GM18868 (cell line): ENCODE results near the gene LENG9.
"Not testable (repeated sequence)": the region's sequence is repeated elsewhere in the genome, so short reads cannot be mapped to it uniquely, and the experiment has no call there.

Source experiments
- ATAC-seq: cut with Tn5 transposase; IDR thresholded peaks from one replicate; pipeline ENCODE4 v1.9.1; 2021; ENCODE audit warnings: mild to moderate bottlenecking, moderate library complexity; ENCODE audit not compliant: unreplicated experiment

The LENG9 gene

GRCh38 chr19:54459282-54460229 lies 4.0 kb downstream of the LENG9 start:
- ATAC-seq = no peak

DNA sequence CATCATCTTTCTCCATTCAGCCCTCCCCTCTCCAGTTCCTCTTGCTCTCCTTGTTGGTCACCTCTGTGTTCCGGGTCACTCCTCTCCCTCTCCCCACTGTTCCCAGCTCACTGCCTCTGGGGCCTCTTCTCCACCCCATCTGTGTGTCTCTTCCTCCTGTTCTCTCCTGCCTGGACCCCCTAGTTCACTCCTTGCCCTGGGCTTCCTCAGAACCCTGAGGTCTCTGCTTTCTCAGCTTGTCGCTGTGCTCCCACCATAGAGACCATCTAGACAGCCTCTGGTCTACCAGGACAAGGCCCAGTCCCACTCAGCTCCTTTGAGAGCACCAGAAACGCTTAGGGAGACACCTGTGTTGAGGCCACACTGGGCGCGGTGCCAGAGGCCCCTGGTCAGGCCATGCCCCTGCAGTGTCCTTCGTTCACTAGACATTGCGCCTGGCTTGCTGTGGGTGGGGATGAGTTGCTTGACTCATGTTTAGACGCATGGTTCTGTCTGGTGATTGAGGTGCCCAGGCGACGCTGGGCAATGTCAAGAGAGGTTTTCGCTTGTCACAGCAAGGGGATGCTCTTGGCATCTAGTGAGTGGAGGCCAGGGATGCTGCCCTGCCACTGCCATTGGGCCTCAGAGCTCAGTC lies 4.8 kb downstream of the LENG9 start:
- ATAC-seq = no peak

DNA sequence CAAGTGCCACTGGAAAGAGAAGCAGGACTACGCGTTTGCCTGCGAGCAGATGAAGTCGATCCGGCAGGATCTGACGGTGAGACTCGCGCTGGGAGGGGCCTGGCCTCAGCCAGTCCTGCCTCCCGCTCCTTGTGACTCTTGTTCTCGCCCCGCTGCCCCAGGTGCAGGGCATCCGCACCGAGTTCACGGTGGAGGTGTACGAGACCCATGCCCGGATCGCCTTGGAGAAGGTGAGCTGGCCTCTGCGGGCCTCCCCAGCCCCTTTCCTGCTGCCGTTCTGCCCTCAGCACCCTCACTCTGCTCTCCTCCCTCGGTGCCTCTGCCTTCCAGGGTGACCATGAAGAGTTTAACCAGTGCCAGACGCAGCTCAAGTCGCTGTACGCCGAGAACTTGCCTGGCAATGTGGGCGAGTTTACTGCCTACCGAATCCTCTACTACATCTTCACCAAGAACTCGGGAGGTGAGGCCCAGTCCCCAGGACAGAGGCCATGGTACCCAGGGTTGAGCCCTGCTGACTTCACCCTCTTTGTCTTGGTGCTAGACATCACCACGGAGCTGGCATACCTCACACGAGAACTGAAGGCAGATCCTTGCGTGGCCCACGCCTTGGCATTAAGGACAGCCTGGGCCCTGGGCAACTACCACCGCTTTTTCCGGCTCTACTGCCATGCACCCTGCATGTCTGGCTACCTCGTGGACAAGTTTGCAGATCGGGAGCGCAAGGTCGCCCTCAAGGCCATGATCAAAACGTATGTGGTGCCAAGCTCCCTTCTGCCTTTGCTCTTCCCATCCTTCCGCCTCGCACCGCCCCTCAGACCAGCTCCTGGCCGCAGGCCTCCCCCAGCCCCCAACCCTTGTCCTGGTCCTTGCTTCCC lies 5.6 kb downstream of the LENG9 start:
- no peak for ATAC-seq

DNA sequence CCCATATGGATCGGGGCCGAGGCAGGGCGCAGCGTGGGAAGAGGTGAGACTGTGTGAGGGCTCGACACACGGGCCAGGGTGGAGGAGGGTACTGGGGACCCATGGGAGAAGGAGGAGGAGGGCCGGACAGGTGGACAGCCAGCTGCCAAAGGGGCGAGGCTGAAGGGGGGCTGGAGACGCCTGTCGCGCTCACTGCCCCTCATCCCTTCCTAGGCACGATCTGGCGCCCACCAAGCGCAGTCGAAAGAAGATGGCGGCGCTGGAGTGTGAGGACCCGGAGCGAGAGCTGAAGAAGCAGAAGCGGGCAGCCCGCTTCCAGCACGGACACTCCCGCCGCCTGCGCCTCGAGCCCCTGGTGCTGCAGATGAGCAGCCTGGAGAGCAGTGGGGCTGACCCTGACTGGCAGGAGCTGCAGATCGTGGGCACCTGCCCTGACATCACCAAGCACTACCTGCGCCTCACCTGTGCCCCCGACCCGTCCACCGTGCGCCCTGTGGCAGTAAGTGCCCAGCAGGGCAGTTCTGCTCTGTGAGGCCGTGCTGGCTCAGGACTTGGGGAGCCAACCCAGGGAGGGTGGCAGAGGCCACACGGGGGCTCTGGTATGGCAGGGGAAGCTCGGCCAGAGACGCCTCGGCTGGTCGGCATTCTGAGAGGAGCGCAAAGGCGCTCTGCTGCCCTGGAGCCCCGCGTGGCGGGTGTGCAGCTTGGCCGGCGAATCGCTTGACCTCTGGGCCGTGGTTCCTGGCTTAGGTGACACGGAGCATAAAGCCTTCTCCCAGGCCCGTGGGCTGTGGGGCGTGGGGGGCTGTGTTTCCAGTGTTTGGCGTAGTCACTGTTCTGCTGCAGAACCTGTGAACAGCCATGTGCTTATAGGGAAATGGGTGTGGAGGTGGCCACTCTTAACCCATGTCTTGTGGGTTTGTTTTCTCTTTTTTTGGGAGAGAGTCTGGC lies 6.9 kb downstream of the LENG9 start:
- no peak for ATAC-seq

- ATAC-seq = no peak
Measured at GRCh38 chr19:54455786-54456422, 7.7 kb downstream of the LENG9 start.

GRCh38 chr19:54454781-54455675 lies 8.6 kb downstream of the LENG9 start:
- ATAC-seq = no peak

DNA sequence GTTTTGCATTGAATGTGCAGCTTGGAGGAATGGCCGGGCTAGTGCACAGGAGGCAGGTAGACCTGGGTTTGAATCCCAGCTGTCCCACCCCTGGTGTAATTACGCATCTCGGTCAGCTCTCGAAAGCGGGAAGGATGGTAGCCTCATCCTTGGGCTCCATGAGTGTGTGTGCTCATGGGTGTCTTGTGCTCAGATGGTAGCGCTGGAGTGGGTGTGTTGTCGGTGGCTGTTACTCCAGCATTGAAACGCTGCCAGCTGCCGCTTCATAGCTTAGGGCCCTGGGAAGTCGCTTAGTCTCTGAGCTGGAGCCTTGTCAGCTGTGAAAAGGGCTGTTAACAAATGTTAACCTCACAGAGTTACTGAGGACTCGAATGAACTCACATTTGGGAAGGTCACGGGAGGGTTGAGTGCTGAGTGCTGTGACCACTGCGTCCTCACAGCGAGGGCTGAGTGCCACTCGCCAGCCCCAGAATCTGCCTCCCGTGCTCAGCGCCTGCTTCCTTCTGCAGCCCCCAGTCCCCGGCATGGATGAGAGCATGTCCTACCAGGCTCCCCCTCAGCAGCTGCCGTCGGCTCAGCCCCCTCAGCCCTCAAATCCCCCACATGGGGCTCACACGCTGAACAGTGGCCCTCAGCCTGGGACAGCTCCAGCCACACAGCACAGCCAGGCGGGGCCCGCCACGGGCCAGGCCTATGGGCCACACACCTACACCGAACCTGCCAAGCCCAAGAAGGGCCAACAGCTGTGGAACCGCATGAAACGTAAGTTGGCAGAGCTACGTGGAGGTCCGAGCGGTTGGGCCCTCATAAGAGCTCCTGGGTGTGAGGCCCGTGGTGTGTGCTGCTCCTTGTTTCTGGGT lies 9.4 kb downstream of the LENG9 start:
- ATAC-seq = no peak

DNA sequence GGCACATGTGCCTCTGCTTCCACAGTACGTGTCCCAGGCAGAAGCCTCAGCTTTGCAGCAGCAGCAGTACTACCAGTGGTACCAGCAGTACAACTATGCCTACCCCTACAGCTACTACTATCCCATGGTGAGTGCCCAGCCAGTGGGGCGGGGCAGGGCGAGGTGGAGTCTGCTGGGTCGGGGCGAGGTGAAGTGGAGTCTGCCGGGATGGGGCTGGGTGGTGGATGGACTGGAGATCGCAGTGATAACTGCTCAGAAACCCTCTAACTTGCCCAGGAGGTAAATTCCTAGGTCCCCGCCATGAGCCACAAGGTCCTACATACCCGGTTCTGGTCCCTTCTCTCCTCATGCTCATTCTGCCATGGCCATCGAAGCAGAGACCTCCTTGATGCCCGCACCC lies 11.0 kb downstream of the LENG9 start:
- no peak for ATAC-seq

DNA sequence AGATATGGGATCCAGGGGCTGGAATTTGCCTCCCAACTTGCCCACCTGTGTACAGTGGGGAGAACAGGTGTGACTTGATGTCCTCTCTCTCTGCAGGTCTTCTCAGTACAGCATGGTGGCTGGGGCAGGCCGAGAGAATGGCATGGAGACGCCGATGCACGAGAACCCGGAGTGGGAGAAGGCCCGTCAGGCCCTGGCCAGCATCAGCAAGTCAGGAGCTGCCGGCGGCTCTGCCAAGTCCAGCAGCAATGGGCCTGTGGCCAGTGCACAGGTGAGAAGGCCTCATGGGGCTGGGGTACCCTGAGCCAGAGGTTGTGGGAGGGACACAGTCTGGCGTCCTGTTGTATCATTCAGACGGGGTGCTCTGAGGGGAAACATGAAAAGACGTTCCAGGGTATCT lies 11.6 kb downstream of the LENG9 start:
- ATAC-seq = no peak

DNA sequence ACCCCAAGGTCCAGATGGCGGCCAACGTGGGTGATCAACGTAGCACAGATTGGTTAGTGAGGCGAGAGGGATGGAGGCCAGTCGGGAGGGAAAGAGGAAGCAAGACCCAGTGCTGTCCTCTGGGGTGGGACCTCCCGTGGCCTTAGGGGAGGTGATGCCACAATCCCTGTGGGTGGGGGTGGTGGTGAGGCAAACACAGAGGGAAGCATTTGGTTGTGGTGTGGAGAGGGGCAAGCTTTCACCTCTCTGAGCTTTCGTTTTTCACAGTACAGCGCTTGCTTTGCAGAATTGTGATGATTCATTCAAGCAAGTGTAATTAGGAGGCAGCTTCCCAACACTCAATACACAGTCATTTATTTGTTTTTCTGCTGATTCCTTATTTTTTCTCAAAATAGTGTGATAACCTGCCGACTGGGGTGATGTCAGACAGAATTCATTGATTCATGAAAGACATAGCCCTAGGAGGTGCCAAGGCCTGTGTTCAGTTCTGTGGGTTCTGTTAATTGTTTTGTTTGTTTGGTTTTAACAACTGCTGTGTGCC lies 12.2 kb downstream of the LENG9 start:
- no peak for ATAC-seq

- no peak for ATAC-seq
Measured at GRCh38 chr19:54449701-54450069, 13.9 kb downstream of the LENG9 start.

DNA sequence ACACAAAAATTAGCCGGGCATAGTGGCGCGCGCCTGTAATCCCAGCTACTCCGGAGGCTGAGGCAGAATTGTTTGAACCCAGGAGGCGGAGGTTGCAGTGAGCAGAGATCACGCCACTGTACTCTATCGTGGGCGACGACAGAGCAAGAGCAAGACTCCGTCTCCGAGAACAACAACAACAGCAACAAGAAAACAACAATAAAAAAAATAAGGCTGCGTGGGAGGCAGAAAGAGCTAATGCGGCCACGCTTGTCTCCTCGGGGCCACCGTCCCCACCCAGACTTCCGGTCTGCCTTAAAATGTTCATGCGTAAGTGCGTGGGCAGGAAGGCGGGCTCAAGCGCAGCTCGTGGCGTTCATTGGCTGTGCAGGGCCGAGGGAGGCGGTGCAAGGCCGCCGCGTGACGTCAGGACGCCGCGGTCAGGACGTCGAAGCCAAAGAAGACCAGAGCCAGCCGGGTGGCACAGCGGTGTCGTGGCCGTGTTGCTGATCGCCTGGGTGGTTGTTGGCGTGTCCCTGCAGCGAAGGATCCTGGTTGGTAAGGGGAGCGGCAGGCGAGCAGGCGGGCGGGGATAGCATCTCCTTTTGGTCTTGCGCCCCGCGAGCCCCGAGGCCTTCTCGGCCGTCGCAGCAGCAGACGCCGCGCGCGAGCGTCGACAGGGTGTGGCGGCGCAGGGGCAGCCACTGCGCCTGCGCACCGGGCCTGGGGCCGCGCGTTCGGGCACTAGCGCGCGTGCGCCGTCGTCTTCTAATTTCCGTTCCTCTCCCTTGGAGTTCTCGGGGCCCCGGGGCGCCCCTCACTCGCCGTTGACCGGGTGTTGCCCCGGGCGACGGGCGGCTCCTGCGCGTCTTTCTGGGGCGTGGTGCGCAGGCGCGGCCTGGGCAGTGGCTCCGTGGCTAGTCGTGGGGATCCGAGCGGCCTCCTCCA lies 14.5 kb downstream of the LENG9 start, which contains the start of gene LENG8:
LENG8 (plus strand) TSS at position 426 of the 927 bp plus-strand sequence. CDS start 2,146 bp downstream, outside the sequence.
- peak; percentile 90 for ATAC-seq

DNA sequence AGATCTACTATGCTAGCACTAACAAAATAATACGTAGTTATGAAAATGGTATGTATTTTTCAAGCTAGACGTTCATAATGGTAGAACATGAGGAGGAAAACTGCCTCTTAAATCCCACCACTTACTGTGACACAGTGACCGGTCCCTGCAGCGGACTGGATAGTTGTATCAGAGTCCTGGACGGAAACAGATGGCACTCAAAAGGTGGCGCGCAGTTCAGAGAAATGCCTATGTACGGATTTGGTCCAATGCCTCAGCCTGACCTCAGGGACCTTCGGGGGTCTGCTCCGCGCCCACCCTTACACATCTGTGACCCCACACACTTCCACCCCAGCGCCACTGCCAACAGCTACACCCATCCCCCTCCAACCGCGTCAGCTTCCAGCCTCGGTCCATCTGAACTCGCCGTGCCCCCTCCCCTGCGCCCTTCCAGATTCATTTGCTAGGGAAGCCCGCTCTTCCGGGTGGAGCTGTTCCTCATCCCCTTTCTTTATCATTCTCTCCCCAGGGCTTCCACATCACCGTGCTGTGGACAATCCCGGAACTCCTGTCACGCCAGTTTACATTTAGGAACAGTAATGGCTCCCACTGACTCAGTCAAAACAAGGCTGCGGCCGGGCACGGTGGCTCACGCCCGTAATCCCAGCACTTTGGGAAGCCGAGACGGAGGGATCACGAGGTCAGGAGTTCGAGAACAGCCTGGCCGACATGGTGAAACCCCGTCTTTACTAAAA lies 15.4 kb downstream of the LENG9 start:
- no peak for ATAC-seq

DNA sequence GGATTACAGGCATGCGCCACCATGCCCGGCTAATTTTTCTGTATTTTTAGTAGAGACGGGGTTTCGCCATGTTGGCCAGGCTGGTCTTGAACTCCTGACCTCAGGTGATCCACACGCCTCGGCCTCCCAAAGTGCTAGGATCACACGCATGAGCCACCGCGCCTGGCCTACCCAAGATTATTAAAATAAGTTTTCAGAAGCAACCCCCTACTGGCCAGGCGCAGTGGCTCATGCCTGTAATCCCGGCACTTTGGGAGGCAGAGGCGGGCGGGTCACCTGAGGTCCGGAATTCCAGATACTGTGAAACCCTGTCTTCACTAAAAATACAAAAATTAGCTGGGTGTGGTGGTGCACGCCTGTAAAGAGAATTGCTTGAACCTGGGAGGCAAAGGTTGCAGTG lies 17.2 kb downstream of the LENG9 start:
- not testable (repeated sequence) for ATAC-seq

GRCh38 chr19:54444737-54445136 lies 18.8 kb downstream of the LENG9 start:
- no peak for ATAC-seq

- no peak for ATAC-seq
Measured at GRCh38 chr19:54440641-54441040, 22.9 kb downstream of the LENG9 start.
